NCI-H82 treated with DMSO at 0.1 percent for 48 hours (cell line): ENCODE data around the gene CNPY3.
"Not testable (repeated sequence)": the region's sequence is repeated elsewhere in the genome, so short reads cannot be mapped to it uniquely, and the experiment has no call there.

Experiments
- DNase-seq: peaks from one replicate; lab custom pipeline; 2025; ENCODE audit not compliant: unreplicated experiment; lab: John Stamatoyannopoulos, UW

CNPY3 gene

DNA sequence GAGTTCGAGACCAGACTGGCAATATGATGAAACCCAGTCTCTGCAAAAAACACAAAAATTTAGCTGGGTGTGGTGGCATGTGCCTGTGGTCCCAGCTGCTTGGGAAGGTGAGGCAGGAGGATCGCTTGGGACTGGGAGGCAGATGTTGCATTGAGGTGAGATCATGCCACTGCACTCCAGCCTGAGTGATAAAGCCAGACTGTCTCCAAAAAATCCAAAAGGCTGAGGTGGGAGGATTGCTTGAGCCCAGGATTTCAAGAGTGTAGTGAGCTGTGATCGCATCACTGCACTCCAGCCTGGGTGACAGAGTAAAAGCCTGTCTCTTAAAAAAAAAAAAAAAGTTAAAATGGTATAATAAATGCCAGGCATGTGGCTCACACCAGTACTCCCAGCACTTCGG is 14.7 kb upstream of the CNPY3 start:
- DNase-seq, result no peak

GRCh38 chr6:42915732-42916131 is 13.5 kb upstream of the CNPY3 start, which contains the start of gene PTCRA:
Gene PTCRA, plus strand, starts transcription at chr6:42916053. Its CDS starts 17 bp downstream, at chr6:42916070.
- no peak for DNase-seq

DNA sequence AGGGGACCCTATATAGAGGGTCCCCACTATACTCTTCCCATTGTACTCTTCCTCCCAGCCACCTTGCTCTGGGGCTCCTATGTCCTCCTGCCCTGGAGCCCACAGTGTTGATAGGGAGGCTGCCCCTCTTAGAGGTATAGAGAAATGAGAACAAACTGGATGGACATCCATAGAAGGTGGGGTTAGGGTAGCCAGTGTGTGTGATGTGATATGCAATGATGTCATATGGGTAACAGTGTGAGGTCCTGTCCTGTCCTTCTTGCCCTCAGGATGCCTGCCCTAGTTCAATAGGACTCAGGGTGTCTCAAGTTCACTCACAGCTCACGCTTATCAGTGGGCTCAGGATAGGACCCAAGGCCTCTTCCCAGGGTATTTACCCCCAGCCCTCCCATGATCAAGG is 13.0 kb upstream of the CNPY3 start:
- DNase-seq, result no peak

- DNase-seq, result no peak
Observed at GRCh38 chr6:42921801-42922200, 7.5 kb upstream of the CNPY3 start.

- no peak for DNase-seq
Observed at GRCh38 chr6:42923666-42924065, 5.6 kb upstream of the CNPY3 start.

DNA sequence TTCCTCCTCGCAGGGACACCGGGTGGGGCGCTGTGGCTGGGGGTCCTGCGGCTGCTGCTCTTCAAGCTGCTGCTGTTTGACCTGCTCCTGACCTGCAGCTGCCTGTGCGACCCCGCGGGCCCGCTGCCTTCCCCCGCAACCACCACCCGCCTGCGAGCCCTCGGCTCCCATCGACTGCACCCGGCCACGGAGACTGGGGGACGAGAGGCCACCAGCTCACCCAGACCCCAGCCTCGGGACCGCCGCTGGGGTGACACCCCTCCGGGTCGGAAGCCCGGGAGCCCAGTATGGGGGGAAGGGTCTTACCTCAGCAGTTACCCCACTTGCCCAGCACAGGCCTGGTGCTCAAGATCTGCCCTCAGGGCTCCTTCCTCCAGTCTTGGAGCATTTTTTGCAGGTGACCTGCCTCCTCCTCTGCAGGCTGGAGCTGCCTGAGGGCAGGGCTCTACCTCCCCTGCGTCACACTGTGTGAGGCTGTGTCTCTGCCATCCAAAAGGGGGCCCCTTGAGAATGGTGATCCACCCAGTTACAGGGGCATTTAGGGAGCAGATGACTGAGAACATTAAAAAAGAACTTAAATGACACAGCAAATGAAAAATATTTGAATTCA is 3.9 kb upstream of the CNPY3 start:
- DNase-seq, result no peak

- DNase-seq, result peak; percentile 82
Observed at GRCh38 chr6:42929821-42930360, 611 bp downstream of the CNPY3 start.

DNA sequence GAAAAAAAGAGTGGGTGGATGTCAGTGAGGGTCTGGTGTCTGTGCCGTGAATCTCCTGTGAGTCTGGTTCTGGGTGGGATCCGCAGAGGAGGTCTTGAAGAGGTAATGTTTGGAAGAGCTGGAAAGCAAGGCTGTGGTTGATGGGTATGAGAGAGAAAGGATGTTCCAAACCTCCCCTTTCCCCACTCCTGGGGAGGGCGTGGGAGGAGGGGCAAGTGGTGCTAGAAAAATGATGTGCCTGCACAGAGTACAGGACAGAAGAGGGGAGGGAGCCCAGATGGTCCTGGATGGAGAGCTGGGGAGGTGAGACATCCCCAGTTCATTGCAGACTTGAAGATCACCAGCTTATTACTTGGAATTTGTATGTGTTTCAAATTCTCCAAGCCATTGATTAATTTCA is 3.1 kb downstream of the CNPY3 start:
- DNase-seq, result no peak

DNA sequence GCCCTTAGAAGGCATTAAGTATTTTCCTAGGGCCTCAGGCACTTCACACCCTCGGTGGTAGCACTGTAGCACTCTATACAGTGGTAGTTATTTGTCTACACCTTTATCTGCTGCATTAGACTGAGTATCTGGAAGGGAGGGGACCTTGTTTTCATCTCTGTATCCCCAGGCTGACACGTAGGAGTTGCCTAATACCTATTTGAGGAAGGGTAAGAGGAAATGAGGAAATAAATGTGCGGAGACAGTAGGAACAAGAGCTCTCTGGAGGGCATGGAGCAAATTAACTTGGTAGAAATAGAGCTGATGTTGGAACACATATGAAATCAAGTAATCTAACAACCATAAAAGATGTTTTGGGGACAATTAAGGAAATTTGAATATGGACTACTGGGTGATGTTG is 3.9 kb downstream of the CNPY3 start:
- DNase-seq, result no peak

DNA sequence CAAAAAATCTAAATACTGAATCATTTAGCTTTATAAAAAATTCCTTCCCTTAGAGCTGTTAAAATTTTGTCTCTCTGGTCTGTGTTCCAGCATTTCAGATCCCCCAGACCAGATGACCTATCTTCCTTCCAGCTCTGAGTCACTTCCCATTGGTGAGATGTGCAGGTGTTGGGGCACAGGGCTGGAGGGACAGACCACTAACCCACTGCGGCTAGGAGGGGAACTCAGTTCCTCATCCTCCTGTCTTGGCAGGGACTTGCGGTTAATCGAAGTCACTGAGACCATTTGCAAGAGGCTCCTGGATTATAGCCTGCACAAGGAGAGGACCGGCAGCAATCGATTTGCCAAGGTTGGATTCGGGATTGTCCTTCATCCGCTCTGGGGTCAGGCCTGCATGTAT is 6.0 kb downstream of the CNPY3 start:
- no peak for DNase-seq

DNA sequence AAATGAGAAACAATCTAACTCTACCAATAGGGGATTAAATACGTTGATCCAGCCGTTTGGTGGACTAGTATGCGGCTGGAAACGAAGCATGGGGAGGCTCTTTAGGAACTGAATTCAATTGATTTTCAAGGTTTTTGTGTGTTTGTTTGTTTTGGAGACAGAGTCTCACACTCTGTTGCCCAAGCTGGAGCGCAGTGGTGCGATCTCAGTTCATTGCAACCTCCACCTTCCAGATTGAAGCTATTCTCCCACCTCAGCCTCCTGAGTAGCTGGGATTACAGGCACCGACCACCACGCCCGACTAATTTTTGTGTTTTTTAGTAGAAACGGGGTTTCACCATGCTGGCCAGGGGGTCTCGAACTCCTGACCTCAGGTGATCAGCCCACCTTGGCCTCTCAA is 7.1 kb downstream of the CNPY3 start:
- no peak for DNase-seq

GRCh38 chr6:42937548-42938427 is 8.5 kb downstream of the CNPY3 start:
- DNase-seq, result no peak

DNA sequence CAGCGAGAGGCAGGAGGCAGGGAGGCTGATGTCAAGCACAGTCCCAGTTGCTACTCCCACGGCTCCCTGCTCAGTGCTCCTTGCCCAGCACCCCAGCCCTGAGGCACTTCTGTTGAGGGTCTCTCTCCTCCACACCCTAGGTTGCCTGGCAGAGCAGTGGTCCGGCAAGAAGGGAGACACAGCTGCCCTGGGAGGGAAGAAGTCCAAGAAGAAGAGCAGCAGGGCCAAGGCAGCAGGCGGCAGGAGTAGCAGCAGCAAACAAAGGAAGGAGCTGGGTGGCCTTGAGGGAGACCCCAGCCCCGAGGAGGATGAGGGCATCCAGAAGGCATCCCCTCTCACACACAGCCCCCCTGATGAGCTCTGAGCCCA is 9.1 kb downstream of the CNPY3 start:
- DNase-seq, result no peak

DNA sequence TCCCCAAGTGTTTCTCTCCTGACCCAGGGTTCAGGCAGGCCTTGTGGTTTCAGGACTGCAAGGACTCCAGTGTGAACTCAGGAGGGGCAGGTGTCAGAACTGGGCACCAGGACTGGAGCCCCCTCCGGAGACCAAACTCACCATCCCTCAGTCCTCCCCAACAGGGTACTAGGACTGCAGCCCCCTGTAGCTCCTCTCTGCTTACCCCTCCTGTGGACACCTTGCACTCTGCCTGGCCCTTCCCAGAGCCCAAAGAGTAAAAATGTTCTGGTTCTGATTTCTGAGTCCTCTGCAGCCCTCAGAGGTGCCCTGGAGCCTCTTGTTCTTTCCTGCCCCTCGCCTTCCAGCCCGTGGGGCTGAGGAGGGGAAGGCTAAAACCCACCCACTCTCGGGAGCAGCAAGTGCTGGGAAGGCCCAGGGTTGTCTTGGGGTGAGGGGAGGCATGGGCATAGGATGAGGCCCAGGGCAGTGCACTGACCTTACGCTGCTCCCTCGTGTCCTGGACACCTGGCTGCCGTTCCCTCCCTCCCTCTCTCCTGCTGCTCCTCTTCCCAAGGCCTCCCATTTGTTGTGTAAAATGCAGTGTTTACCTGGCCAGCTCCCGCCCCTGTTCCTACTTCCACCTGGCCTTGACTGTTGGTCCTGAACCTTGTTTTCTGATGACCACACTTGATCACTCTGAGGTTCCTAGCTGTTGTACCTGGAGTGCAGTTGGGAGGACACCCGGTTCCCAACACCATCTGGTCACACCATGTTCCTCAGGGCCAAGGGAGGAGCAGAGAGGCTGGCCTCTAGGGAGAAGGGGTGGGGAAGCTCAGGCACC is 9.9 kb downstream of the CNPY3 start:
- no peak for DNase-seq

DNA sequence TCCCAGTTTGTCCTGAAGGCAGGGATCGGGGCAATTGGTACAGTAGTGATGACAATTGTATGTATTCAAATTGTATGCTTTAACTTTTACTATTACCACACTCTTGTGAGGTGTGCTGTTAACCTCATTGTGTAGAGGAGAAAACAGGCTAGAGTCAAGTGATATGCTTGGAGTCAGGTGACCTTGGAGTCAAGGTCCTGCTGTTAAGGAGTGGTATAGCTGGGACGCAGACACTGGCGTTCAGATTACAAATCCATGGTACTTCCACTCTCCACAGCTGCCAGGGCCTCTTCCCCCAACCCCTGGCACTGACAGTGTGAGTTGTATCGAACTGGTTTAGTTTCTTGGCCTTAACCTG is 10.5 kb downstream of the CNPY3 start:
- DNase-seq, result no peak

DNA sequence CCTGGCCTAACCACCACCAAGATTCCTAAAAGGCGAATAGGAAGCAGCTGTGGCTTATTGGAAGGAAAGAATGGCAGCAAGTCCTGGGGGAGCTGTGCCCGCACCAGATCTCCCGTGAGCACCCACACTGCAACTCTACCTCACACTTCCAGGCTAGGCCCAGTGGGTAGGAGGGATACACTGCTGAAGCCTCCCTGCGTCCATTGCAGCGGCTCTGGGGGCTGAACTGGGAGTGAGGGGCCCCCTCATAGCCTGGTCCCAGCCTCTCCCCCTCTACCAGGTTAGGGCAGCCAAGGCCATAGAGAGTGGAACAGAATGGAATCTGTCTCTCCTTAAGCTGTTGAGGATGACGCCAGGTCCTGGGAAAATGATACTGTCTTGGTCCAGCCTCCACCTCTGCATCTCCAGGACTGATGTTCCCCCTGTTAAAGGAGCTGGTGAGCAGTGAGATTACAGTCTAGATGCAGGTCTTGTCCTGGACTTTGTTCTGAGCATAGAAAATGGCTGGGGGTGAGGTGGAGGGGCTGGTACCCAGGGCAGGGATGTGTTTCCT is 11.3 kb downstream of the CNPY3 start:
- no peak for DNase-seq

GRCh38 chr6:42941356-42941755 is 12.1 kb downstream of the CNPY3 start:
- not testable (repeated sequence) for DNase-seq

DNA sequence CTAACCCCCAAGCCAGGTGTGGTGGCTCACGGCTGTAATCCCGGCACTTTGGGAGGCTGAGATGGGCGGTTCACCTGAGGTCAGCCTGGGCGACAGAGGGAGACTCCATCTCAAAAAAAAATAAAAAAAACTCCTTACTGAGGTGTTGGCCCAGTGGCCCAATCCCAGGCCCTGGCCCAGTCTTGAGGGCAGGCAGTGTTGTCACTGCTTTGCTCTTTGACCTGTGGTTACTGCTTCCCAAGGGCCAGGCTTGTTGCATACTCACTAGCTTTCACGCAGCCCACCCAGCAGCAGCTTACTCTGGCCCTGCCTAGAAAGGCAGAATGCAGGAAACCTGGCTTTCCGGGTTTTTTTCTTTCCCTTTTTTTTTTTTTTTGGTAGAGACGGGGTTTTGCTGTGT is 13.2 kb downstream of the CNPY3 start:
- DNase-seq, result no peak

DNA sequence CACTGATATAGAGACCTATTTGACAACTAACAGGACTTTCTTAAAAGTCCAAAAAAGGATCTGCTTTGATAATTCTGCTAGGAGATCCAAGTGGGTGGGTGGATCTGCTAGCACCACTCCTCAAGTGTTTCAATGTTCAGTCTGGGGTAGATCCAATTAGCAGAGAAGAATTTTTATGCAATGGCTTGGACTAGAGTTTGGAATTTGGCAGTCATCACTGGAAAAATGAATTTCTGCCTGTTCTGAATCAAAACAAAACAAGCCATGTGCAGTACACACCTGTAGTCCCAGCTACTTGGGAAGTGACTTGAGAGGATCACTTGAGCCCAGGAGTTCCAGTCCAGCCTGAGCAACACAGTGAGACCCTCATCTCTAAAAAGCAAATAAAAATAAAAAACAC is 18.7 kb downstream of the CNPY3 start:
- DNase-seq, result no peak

DNA sequence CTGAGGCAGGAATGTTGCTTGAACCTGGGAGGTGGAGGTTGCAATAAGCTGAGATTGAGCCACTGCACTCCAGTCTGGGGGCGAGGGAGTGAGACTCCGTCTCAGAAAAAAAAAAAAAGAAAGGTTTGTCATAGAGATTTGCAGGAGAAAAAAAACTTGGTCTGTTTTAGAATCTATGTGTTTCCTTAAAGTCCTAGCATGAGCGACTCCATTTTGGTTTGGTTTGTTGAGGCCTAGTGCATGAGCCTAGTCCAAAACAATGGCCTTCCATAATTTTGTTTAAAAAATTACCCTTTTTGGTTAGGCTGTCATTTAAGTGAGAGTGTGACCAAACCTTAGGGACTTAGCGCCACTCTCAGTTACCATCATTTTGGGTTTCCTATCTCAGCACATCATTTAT is 23.1 kb downstream of the CNPY3 start:
- no peak for DNase-seq

- DNase-seq, result not testable (repeated sequence)
Observed at GRCh38 chr6:42954405-42954804, 25.1 kb downstream of the CNPY3 start.
